GM19468 (cell line): Measurements from ENCODE around the gene ZNF618.
"Not testable (repeated sequence)": the region's sequence is repeated elsewhere in the genome, so short reads cannot be mapped to it uniquely, and the experiment has no call there.

Experiments used
- ATAC-seq: cut with Tn5 transposase; IDR thresholded peaks from one replicate; pipeline ENCODE4 v1.9.1; 2021; ENCODE audit warnings: mild to moderate bottlenecking, moderate library complexity, moderate number of reproducible peaks; ENCODE audit not compliant: unreplicated experiment; ENCODE audit errors: extremely low read depth

Gene ZNF618

DNA sequence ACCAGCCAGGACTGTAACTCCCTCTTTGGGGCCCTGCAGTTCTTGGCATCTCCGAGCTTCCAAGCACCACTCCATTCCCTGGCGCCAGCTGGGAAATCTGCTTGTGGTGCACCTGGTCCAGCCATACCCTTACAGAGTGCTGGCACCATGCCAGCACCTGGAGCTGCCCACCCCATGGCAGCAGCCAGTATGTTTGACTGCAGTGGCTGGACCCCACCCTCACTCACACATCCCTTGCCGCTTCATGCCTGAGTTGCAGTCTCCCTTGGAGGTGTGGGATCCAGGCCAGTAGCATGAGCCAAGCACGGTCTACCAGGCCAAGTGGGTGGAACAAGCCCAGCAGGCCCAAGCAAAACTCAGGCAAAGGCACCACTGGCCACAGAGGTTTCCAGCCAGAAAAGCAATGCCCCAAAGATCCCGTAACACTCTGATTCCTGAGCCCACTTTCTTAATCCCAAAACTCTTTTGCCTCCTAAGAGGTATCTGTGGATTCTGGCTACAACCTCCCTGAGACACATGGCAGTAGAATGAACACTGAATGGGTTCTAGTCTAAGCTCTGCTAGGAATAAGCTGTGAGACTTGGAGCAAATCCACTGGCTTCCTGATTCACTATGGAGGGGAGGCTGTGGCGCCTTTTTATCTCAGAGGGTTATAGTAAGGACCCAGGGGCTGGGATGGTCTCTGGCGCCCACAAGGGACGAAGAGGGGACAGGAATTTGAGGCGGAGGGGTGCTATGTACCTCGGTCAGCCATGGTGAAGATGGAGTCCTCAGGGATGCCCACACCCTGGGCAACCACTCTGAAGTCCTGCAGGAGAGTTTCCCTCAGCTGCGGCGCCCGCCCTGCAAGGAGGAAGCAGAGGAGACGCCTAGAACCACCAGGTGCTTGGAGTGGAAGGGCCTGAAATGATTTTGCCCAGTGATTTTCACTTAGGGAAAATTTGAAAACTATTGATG is 196.4 kb downstream of the ZNF618 start:
- no peak for ATAC-seq

DNA sequence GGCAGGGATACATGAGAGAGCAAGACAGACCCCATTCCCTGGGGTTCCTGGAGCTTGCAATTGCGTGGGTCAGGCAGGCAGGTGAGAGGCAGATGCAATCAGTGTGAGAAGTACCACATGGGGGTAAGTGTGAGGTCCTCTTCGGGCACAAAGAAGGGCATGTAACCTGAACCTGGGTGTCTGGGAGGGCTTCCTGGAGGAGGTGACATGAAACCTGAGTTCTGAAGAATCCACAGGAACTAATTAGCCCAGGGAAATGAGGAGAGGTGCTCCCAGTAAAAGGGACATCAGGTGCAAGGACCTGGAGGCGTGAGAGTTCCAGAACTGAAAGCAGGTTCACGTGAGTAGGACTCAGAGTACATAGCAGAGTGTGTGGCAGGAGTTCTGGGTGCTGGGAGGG is 199.5 kb downstream of the ZNF618 start:
- no peak for ATAC-seq

DNA sequence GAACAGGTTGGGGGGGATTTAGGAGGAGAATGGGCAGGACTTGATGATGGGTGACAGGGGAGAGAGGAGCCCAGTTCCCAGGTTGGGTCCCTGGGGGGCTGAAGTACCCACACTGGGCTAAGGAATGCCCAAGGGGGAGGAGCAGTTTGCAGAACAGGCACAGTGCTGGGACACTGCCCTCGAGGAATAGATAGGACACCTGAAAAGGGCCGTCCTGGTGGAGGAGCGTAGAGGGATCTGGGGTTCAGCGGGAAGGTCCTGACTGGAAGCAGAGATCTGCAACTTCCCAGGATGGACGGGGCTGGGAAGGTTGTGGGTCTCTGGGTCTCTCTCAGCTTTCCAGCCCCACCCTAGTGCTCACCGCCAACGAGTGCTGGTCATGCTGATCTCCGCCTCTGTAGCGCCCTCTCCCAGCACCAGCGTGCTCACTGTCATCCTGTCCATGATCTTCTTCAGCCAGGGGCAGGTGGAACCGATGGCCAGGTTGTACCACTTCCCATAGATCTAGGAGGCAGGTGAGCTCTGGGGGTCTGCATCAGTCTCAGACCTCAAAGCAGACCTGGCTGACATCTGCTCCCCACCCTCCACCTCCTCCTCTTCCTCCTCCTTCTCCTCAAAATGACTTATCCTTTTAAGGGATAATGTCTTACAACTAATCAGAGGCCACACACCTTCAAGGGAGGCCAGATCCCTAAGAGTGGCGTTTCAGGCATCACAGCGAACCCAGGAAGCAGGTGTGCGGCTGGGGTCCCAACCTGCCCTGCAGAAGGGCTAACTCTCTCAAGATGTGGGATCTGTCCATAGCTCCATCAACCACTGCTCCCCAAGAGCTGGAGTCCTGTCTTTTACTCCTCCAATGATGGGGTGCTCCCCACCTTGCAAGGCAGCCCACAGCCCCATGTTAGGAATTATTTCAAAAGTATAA is 200.4 kb downstream of the ZNF618 start:
- ATAC-seq, result no peak

DNA sequence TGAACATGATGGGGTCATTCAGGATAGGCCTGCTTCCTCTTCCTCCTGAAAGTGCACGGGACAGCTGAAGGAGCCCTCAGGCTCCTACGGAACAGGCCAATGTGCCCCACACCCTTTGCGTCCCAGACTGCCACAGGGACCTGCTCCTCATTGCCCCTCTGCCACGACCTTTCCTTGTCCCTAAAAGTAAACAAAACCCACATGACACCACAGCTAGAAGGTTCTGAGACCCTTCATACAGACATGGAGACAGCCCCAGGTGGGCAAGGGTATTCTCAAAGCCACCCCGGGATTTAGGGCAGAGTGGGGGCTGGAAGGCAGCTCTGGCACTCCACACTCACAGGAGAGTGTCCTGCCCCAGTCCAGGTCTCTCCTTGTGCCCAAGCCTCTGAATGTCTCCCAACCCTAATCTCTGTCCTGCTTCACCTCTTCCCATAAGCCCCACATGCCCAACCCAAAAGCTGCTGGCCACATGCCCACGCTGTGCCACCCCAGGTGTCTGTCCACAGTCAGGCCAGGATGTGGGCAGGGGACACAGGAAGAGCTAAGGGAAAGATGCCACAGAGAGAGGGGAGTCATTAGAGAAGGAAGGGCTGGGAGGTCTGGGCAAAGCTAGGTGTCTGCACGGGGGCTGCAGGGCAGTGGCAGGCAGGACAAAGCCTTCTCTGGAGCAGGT is 201.2 kb downstream of the ZNF618 start:
- no peak for ATAC-seq

DNA sequence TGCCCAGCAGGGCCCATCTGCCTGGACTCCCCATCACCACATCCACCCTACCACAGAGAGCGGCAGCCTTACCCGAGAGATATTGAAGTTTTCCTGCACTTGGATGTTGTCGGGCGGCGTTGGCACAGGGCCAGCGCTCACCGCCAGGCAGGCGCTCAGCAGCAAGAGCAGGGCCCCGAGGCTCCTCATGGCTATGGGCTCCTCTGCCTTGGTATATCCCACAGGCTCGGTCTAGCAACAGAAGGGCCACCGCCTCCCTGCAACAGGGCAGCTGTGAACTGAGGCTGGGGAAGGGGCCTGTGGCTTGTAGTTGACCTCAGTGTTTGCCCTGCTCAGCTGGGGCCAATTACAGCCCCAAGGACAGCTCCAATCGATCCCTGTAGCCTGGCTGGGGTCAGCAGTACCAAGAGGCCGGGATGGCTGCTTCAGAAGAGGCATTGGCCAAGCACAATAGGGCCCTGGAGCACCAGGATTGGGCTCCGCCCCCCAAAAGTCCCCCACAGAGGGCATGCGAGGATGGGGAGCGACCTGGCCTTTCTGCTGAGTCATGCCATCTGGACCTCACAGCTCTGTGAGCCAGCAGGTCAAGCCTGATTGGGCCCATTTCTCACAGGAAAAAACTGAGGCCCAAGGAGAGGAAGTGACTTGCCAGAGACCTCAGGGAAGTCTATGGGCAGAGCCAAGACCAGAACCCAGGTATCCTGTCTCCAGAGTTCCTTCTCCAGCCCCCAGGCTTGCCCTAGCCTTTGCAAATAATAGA is 202.1 kb downstream of the ZNF618 start, which contains the start of gene AMBP:
Gene AMBP (minus strand): TSS at position 280 of the 760 bp plus-strand sequence. CDS start 91 bp downstream, at position 189.
- ATAC-seq, result no peak

DNA sequence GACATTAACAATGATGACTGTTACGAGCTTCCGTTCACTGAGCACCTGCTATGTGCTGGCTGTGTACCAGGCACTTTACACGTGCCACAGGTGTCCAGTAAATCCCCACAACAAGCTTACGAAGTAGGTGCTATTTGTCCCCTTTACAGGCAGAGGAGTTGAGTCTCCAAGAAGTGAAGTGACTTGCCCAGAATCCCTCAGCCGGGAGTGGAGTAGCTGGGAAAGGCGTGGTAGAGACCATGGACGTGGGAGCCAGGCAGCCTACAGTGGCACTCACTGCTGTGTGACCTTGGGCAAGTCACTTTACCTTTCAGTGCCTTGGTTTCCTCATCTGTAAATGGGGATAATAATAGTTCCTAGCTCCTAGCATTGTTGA is 202.7 kb downstream of the ZNF618 start:
- ATAC-seq, result no peak

DNA sequence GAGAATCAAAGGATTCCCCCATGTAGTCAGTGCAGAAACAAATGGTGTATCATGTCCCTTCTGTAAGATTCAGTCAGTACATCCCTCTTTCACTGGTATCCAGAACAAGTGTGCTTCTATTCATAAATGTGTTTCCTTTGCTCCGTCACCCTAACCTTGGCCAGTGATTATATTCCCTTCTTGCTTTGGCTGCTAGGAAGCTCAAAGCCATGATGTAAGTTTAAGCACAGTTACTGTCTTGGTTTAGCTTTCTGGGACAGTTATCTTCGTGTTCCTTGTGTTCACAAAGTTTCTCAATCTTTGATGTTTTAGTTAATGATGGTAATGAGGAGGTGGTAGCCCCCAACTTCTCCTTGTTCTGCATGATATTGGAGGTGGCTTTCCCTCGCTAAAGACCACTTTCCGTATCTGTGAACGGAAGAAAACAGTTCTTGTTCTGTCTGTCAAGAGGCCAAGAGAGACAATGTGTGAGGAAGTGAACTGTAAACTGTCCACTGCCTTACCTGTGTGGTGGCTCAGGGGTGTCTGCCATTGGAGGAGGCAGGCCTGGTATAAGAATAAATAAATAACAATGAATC is 204.2 kb downstream of the ZNF618 start:
- no peak for ATAC-seq

DNA sequence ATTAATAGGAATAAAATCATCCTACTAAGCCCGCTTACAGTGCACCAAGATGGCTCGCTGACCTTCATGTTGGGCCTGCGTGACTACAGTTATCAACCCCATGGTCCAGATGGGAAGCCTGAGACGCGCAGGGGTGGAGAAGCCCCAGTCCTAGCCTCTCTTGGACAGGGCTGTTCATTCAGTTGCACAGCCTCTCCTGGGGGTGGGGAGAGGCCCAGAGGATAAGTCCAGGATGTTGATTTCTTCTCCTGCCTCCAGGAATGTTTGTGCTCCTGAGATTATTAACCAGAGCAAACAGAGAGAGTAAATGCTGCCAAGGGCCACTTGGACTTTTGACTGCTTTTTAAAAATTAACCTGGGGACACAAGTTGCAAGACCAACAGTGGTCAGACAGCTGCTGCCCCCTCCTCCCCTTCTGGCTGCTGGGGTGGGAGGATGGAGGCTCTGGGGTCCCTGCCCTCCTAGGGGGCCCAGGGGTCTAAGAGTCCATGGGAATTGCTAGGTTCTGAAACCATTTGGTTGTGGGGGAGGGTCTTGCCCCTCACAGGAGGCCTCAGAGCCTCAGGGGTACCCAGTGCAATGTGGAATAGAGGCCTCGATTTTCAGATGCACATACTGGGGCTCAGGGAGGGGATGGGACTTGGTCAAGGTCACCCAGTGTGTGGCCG is 204.8 kb downstream of the ZNF618 start:
- no peak for ATAC-seq

DNA sequence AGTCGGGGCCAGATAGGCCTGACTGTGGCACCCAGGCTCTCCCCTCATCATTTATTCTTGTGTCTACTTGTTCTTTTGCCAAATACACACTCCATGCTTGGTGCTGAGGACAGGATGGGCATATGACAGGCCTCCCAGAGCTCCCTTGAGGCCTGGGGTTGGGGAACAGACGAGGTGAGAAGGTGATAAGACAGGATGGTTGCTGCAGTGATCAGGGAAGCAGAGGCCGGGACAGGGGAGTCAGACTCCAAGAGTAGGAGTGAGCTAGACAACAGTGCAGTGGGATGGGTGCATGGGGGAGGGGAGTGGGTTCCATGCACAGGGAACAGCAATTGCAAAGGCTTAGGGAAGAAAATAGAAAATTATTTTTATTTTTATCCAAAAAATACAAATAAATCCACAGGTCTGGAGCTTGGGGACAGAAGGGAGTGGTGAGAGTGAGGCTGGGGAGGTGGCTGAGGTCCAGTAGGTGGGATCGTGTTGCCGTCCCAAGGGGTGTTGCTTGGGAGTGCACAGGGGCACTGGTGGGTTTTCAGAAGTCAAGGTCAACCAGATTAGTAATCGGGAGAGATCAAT is 205.4 kb downstream of the ZNF618 start:
- no peak for ATAC-seq

DNA sequence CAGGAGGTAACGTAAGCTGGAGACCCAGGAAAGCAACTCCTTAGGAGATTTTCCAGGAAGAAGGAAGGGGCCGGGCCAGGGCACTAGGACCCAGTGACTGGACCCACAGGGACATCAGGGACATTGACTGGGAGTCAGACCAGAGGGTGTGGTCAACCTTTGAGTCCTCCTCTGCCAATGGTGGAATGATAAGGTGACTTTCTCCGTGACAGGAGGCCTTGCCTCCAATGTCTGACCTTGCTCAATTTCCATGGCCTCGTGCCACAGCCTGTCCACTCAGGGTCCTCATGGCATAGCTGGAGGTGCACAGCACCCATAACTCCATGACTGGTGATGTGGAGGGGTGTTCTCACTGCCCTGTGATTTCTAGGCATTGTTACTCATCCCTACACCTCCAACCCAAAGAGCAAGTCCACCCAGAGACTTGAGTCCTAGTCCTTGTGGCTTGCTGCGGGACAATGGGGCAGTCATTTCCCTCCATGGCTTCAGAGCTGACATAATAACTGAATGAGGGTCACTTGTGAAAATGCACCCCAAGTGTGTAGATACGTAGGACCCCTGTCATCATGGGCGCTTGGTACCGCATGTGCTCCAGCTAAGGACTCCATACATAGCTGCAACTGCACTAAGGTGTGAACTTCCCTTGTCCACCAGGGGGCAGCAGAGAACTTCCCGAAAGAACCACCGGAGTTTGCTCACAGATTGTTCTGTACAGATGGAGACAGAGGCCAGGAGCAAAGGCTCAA is 206.1 kb downstream of the ZNF618 start:
- ATAC-seq, result no peak

DNA sequence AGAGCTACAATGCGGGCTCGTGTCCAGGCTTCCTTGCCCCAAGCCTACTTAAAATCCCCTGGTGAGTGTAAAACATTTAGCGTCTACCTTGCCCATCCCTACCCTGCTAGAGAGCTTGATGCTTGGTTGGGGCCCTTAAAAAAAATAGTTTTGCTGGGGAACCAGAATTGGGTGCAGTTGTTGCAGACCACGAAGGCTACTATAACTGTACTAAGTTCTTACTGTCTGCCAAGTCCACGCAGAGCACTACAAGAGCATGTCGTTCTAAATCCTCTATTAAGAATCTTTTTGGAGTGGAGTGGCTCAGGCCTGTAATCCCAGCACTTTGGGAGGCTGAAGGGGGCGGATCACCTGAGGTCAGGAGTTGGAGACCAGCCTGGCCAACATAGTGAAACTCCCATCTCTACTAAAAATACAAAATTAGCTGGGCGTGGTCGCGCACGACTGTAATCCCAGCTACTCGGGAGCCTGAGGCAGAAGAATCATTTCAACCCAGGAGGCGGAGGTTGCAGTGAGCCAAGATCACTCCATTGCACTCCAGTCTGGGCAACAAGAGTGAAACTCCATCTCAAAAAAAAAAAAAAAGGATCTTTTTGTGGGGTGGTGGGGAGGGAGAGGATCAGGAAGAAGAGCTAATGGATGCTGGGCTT is 206.8 kb downstream of the ZNF618 start:
- not testable (repeated sequence) for ATAC-seq

DNA sequence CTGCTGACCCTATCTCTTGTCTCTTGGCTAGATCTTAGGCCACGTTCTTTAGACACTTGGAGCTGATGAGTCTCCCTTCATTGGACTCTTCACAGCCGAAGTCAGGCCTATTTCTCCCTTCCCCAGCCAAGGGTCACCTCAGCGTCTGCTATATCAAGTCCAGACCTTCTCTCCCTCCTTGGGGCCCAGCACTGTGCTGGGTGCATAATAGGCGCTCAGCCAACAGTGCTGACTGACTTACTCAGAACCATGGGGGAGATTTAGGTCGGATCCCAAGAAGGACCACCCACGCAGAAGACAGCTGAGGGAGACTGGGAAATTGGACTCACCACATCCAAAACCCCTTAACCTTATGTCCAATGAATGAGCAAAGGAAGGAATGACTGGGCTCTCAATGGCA is 207.6 kb downstream of the ZNF618 start:
- no peak for ATAC-seq

DNA sequence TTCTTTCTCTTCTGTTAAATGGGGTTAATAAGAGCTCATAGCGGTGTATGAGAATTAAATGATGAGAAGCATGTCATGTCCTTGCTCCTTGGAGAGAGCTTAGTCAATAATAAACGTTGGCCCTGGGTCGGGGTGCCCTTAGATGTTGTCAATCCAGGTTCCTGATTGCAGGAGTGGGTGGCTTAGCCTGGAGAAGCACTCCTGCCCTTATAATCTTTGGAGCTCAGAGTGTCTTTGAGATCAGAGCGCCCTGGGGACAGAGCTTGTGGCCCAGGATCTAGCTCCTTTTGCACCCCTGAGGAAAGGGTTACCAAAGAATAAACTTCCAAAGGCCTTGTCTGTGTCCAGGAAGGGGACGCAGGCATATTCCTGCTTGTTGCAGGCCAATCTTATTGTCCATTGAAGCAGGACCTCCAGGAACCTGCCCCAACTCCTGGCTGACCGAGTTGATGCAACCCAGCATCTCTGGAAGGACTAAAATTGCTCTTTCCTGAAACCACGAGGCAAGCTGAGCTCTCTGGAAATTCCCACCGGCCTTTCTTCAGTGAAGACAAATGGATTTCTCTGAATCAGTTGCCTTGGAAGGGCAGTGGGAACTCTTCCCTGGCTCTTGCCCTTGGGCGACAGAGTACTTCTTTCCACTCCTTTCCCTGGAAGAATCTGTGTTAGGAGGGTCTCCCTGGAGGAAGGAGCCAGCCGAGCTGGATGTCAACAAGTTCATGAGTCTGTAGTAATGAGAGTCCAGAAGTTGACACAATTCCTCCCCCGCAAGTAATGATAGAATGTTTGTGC is 208.4 kb downstream of the ZNF618 start:
- ATAC-seq, result no peak

DNA sequence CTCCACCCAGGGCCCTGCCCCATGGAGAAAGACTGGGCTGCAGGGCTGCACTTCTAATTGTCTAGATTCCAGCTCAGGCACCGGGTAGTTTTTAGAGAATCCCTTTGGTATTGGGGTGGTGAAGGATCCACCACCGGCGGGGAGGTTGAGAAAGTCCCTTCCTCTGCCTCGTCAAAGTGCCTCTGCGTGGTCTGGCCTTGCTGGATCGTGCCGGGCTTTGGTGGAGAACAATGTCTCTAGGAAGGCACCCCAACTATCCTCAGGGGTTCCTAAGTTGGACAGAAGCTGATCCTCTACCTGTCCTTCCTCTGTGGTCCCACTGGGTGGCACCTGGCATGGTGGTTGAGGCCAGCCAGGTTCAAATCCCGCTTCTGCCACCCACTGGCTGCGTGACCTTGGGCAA is 209.3 kb downstream of the ZNF618 start:
- ATAC-seq, result no peak

DNA sequence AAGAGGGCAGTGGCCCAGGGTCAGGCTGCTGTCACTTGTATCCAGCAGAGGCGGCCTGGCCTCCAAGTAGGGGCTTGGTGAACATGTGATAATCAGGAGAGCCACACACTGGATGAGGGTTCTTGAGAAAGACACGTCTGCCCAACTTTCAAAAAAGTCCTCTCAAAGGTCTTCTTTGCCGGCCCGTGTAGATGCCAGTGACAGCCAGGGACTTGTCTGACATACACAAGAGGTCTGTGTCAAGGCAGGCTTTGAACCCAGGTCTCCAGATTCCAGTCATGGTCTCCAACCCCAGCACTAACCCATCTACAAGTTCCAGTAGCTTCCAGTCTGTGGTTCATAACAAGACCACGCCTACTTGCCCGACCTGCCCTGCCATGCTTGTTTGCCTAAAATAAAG is 209.9 kb downstream of the ZNF618 start:
- no peak for ATAC-seq

DNA sequence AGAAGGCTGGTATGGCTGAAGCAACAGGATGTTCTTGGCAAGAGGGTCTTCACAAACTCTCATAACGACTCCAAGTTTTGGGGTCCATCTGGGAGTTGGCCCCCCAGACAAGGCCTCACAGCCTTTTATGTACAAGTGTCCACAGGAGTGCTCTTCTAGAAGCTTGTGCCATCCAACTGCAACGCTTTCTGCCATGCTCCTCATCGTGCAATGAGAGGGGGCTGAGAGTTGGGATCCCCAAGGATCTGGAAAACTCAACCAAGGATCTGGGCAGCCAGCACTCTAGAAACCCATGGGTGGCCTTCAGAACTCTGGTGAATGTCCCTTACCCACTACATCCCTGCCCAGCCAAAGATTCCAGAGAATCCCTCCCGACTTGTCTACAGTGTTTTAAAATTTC is 210.5 kb downstream of the ZNF618 start:
- no peak for ATAC-seq

DNA sequence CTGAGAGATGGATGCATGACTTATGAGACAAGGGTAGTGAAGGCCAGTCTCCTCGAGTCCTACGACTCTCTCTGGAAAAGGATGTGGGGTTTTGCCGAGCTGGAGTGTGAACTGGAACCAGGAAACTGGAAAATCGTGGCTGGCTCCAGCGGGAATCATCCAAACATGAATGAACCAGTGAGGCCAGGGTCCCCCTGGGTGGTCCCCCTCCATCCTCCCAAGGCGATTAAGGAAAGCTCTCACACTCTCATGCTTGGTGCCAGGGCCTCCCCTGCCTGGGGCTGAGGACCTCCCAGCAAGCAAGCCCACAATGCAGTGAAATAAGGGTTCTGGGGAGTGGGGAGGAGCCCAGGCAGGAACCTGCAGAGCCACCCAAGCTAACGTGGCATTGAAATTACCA is 211.6 kb downstream of the ZNF618 start:
- ATAC-seq, result no peak
